Type B pancreatic cell (in vitro differentiated cells): ENCODE measurements around the gene ZNF559. TPM values are rescaled to one million over a fixed set of nuclear protein-coding genes. Genes with fewer than 3 reads are reported as not detected.

Experiments
- DNase-seq: peaks from one replicate; pipeline ENCODE4 v3.0.0; 2021; ENCODE audit warnings: mixed read lengths; ENCODE audit not compliant: unreplicated experiment; ENCODE audit errors: extremely low spot score
- H3K27ac Mint-ChIP-seq: 2 replicates; pipeline ENCODE4 v1.8.0; 2021; ENCODE audit warnings: mild to moderate bottlenecking, mixed read lengths
- H3K27me3 Mint-ChIP-seq: 2 replicates; pipeline ENCODE4 v1.8.0; 2021; ENCODE audit warnings: mixed read lengths
- H3K36me3 Mint-ChIP-seq: 2 replicates; pipeline ENCODE4 v1.8.0; 2021; ENCODE audit warnings: mixed read lengths
- H3K4me1 Mint-ChIP-seq: one replicate; pipeline ENCODE4 v1.8.0; 2021; ENCODE audit warnings: mixed read lengths; ENCODE audit not compliant: unreplicated experiment
- H3K4me3 Mint-ChIP-seq: 2 replicates; pipeline ENCODE4 v1.8.0; 2021; ENCODE audit warnings: mild to moderate bottlenecking, mixed read lengths
- H3K9me3 Mint-ChIP-seq: 2 replicates; pipeline ENCODE4 v1.8.0; 2021; ENCODE audit warnings: mixed read lengths
- CTCF ChIP-seq: fragments of 200-600 bp; sonication (generic); conservative IDR thresholded peaks from 2 replicates; pipeline ENCODE4 v1.5.0; 2021; ENCODE audit warnings: antibody characterized with exemption, mild to moderate bottlenecking
- total RNA-seq: library from RNA; stranded (reverse); gene quantifications from 2 replicates; pipeline ENCODE4 v1.2.1, GENCODE V29; 2021; ENCODE audit warnings: low replicate concordance

Gene ZNF559
- total RNA-seq, 1 donor from 2014 or later = 33.2 TPM

- Mint-ChIP-seq H3K4me1 (no peaks in the 10 kb centered on the region), H3K36me3 (peaks cover 32% of the 10 kb centered on the region), H3K27me3 (no peaks in the 10 kb centered on the region), H3K4me3 (peak overlapping the region; percentile 93), H3K9me3 (peaks cover 12% of the 10 kb centered on the region), H3K27ac (peak overlapping the region; percentile 92)
- no peak for TF ChIP-seq CTCF
- no peak for DNase-seq
Measured at GRCh38 chr19:9323557-9323918, 441 bp upstream of the ZNF559 start.

DNA sequence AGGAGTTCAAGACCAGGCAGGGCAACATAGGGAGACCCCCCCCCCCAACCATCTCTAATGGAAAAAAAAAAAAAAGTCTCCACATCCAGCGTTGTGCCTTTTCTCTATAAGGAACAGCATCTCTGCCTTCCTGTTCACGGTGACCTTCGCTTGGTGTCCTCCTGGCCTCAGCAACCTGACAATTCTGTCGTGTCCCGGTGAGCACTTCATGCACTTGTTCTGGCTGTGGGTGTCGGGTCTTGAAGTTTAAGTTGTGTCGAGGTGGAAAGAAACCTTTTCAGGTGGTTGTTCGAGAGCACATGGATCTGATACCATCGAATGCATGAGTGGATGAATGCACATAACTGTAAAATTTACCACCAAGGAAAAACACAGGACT is 594 bp downstream of the ZNF559 start:
- Mint-ChIP-seq H3K27ac (peak overlapping the region; percentile 92), H3K27me3 (no peaks in the 10 kb centered on the region), H3K9me3 (peaks cover 12% of the 10 kb centered on the region), H3K36me3 (peaks cover 39% of the 10 kb centered on the region), H3K4me3 (peak overlapping the region; percentile 93), H3K4me1 (no peaks in the 10 kb centered on the region)
- no peak for DNase-seq
- no peak for TF ChIP-seq CTCF

DNA sequence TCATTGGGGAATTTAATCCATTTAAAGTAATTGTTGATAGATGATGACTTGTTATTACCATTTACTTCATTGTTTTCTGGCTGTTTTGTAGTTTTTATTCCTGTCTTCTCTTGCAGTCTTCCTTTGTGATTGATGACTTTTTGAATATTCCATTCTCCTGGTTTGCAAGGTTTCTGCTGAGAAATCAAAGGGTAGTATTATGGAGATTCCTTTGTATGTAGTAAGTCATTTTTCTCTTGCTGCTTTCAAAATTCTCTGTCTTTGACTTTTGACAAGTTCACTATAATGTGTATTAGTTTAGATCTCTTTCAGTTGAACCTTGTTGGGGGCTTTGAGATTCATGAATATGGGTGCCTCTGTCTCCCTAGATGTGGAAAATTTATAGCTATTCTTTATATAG is 6.0 kb downstream of the ZNF559 start:
- DNase-seq = no peak
- TF ChIP-seq CTCF = no peak
- H3K4me3 Mint-ChIP-seq = no peak overlapping the region
- H3K9me3 Mint-ChIP-seq = peaks cover 21% of the 10 kb centered on the region
- H3K27me3 Mint-ChIP-seq = no peaks in the 10 kb centered on the region
- no peaks in the 10 kb centered on the region for H3K4me1 Mint-ChIP-seq
- no peak overlapping the region for H3K27ac Mint-ChIP-seq
- peaks cover 70% of the 10 kb centered on the region for H3K36me3 Mint-ChIP-seq

- Mint-ChIP-seq H3K27ac (no peak overlapping the region), H3K9me3 (peaks cover 28% of the 10 kb centered on the region), H3K4me1 (no peaks in the 10 kb centered on the region), H3K36me3 (peaks cover 79% of the 10 kb centered on the region), H3K27me3 (no peaks in the 10 kb centered on the region), H3K4me3 (no peak overlapping the region)
- DNase-seq = no peak
- TF ChIP-seq CTCF = no peak
Measured at GRCh38 chr19:9342610-9343304, 18.8 kb downstream of the ZNF559 start.

DNA sequence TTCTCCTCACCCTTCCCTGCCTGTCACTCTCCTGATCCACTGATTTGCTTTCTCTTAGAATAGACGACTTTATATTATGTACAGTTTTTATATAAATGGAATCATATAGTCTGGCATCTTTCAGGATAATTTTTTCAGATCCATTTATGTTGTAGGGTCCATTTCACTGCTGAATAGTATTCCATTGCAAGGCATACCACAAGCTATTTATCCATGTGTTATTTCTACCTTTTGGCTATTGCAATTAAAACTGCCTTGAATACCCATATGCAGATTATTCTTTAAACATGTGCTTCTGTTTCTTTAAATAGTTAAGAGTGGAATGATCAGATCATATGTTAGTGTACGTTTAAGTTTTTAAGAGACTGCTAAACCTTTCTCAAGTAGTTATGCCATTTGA is 21.0 kb downstream of the ZNF559 start:
- Mint-ChIP-seq H3K9me3 (peaks cover 21% of the 10 kb centered on the region), H3K36me3 (peaks cover 79% of the 10 kb centered on the region), H3K4me1 (no peaks in the 10 kb centered on the region), H3K4me3 (no peak overlapping the region), H3K27ac (no peak overlapping the region), H3K27me3 (no peaks in the 10 kb centered on the region)
- no peak for DNase-seq
- TF ChIP-seq CTCF = no peak

DNA sequence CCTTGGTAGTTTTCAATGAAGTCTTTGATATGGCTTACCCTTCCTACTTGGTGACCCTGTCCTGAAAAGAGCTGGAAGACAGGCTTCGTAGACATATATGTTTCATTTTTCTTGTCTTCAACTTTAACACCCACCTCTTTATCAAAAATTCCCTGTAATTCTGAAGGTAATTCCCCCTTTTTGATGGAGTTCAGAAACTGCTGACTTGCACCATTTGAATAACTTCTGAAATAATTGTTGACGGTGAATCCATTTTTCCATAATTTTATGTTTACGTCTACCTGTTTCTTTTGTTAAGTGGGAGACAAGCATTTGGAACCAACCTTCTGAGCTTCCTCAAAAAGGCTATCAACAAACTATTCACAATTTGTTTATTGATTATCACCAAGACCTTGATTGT is 24.3 kb downstream of the ZNF559 start:
- H3K36me3 Mint-ChIP-seq = peaks cover 66% of the 10 kb centered on the region
- H3K9me3 Mint-ChIP-seq = peaks cover 16% of the 10 kb centered on the region
- no peak overlapping the region for H3K4me3 Mint-ChIP-seq
- H3K4me1 Mint-ChIP-seq = no peaks in the 10 kb centered on the region
- no peak for DNase-seq
- no peak overlapping the region for H3K27ac Mint-ChIP-seq
- H3K27me3 Mint-ChIP-seq = no peaks in the 10 kb centered on the region
- TF ChIP-seq CTCF = no peak
